Gastroesophageal sphincter (tissue), 4 donors: ENCODE results near the gene NRG2. TPM values are rescaled to one million over a fixed set of nuclear protein-coding genes. Genes with fewer than 3 reads are reported as not detected.

Experiments used
- ATAC-seq: fragments of 150-250 bp; one replicate; pipeline ENCODE4 v1.9.1; 2016; ENCODE audit warnings: mild to moderate bottlenecking, moderate library complexity
- H3K27ac ChIP-seq, 4 donors: fragments of 200-600 bp; sonication (generic) in 3 of 4; 1 replicate in 3 of 4; 2 replicates in 1 of 4; pipeline ENCODE4 v1.5.1; 2016 to 2019
- H3K27me3 ChIP-seq: fragments of 200-600 bp; sonication (generic); one replicate; pipeline ENCODE4 v1.5.1; 2019
- H3K36me3 ChIP-seq, 2 donors: fragments of 200-600 bp; sonication (generic); one replicate each; pipeline ENCODE4 v1.5.1; 2019; ENCODE audit warnings: control low read depth in 1 of 2
- H3K4me1 ChIP-seq, 3 donors: fragments of 200-600 bp; sonication (generic); 1 replicate in 2 of 3; 2 replicates in 1 of 3; pipeline ENCODE4 v1.5.1; 2016 to 2019; ENCODE audit warnings: control low read depth in 2 of 3
- H3K4me3 ChIP-seq, 2 donors: fragments of 200-600 bp; sonication (generic); one replicate each; pipeline ENCODE4 v1.5.1; 2019; ENCODE audit warnings: mild to moderate bottlenecking in 1 of 2, moderate library complexity in 1 of 2
- H3K9me3 ChIP-seq, 3 donors: fragments of 200-600 bp; sonication (generic); one replicate each; pipeline ENCODE4 v1.5.1; 2017 to 2019; ENCODE audit warnings: control low read depth in 2 of 3
- EP300 ChIP-seq: sonication (generic); formaldehyde crosslinking; IDR thresholded peaks from one replicate; pipeline ENCODE4 v1.6.1; 2017; ENCODE audit warnings: antibody characterized with exemption, mild to moderate bottlenecking
- POLR2A ChIP-seq, 2 donors: fragments of 450-650 bp; IDR thresholded peaks; one replicate each; pipeline ENCODE4 v1.6.1; 2017; ENCODE audit warnings: antibody characterized with exemption in 2 of 2, mild to moderate bottlenecking in 2 of 2, moderate library complexity in 1 of 2
- POLR2AphosphoS5 ChIP-seq: sonication (generic); formaldehyde crosslinking; IDR thresholded peaks from one replicate; pipeline ENCODE4 v1.6.1; 2017; ENCODE audit warnings: antibody characterized with exemption
- WGBS, 2 donors: methylation state at CpG; one replicate each; pipeline ENCODE4 v1.1.5; 2018; ENCODE audit warnings: low coverage in 1 of 2; 5-methylcytosine and 5-hydroxymethylcytosine counted together
- total RNA-seq, 4 donors: library from RNA; depleted of rRNA; stranded (reverse); fragments of >200 nt; gene quantifications; one replicate each; pipeline ENCODE4 v1.1.0, GENCODE V29; 2016
- TF ChIP-seq, protein P1 (sequence below), 4 experiments: fragments of 200-600 bp in 2 of 4; fragments of 450-650 bp in 2 of 4; sonication (generic) in 1 of 4; IDR thresholded peaks; one replicate each; pipeline ENCODE4 v1.5.1; 2017 to 2019; ENCODE audit warnings: antibody characterized with exemption in 4 of 4, mild to moderate bottlenecking in 2 of 4, moderate library complexity in 2 of 4

Gene NRG2
- total RNA-seq, 4 donors from 2014 or later, result 3.2 to 7.6 (median 5.1) TPM

DNA sequence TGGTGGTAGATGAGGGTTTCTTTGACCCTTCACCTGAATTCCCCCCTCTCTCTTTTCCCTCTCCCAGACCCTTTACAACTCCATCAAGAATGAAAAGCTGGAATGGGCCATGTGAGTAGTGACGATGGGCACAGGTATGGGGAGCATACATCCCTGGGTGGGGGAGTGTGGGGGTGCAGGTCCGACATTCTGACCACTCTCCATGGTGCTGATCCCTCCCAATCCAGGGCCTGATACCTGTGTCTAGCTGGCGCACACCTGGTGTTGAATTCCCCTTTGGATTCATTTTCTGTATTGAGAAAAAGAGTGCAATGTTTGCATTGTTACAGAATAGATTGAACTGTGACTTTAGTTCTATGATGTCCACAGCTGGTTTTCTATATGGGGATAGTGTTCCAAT, 207.4 kb downstream of the NRG2 start:
- H3K27ac ChIP-seq, result no peak overlapping the region
- ATAC-seq, result no peak
- no peaks in the 10 kb centered on the region for H3K9me3 ChIP-seq
- no peak overlapping the region for H3K4me3 ChIP-seq
- TF ChIP-seq EP300 (no peak), POLR2AphosphoS5 (no peak), POLR2A (IDR thresholded peaks at IDR 0.05) (no peak)
- TF ChIP-seq, protein P1, sequence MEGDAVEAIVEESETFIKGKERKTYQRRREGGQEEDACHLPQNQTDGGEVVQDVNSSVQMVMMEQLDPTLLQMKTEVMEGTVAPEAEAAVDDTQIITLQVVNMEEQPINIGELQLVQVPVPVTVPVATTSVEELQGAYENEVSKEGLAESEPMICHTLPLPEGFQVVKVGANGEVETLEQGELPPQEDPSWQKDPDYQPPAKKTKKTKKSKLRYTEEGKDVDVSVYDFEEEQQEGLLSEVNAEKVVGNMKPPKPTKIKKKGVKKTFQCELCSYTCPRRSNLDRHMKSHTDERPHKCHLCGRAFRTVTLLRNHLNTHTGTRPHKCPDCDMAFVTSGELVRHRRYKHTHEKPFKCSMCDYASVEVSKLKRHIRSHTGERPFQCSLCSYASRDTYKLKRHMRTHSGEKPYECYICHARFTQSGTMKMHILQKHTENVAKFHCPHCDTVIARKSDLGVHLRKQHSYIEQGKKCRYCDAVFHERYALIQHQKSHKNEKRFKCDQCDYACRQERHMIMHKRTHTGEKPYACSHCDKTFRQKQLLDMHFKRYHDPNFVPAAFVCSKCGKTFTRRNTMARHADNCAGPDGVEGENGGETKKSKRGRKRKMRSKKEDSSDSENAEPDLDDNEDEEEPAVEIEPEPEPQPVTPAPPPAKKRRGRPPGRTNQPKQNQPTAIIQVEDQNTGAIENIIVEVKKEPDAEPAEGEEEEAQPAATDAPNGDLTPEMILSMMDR (IDR thresholded peaks at IDR 0.05), result no peak
- H3K27me3 ChIP-seq, result peaks cover 25% of the 10 kb centered on the region
- WGBS, 2 donors, result 33% methylated on average over 2 of the region's 3 CpGs; no CpG with 5 or more reads in 1 of the 2 donors
- no peaks in the 10 kb centered on the region for H3K36me3 ChIP-seq
- H3K4me1 ChIP-seq, result no peaks in the 10 kb centered on the region

GRCh38 chr5:139833525-139833924, 209.6 kb downstream of the NRG2 start:
- WGBS, 2 donors, result 60% methylated on average over 1 of the region's 3 CpGs; no CpG with 5 or more reads in 1 of the 2 donors
- Histone ChIP-seq H3K4me3 (no peak overlapping the region), H3K27ac (no peak overlapping the region), H3K36me3 (no peaks in the 10 kb centered on the region), H3K27me3 (peaks cover 25% of the 10 kb centered on the region), H3K9me3 (no peaks in the 10 kb centered on the region), H3K4me1 (no peaks in the 10 kb centered on the region)
- no peak for ATAC-seq
- no peak for TF ChIP-seq POLR2AphosphoS5
- TF ChIP-seq POLR2A (IDR thresholded peaks at IDR 0.05), result no peak
- TF ChIP-seq, protein P1 (IDR thresholded peaks at IDR 0.05), result no peak
- no peak for TF ChIP-seq EP300

DNA sequence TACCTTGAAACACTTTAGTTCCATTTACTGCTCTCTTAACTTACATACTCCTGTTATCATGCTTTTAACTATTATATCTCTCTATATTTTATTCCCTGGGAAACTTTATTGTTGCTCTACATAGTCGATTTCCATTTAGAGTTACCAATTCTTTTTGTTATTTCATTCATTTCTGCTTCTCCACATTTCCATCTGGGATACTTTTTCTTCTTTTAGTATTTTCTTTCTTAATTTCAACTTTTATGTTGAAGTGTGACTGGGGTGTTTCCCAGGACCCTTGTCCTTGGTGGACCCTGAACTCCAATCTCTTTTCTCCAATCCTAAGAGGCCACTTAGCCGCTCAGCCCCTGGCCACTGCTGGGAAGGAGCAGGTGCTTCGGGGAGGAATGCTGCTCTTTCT, 211.5 kb downstream of the NRG2 start:
- no peaks in the 10 kb centered on the region for H3K9me3 ChIP-seq
- H3K27ac ChIP-seq, result no peak overlapping the region
- ATAC-seq, result no peak
- WGBS, 2 donors, result 47 to 55% methylated on average over 2 to 3 of the region's 3 CpGs
- peaks cover 18% of the 10 kb centered on the region for H3K27me3 ChIP-seq
- no peaks in the 10 kb centered on the region for H3K36me3 ChIP-seq
- no peaks in the 10 kb centered on the region for H3K4me1 ChIP-seq
- no peak overlapping the region for H3K4me3 ChIP-seq
- TF ChIP-seq EP300 (no peak), POLR2AphosphoS5 (no peak), POLR2A (IDR thresholded peaks at IDR 0.05) (no peak)
- TF ChIP-seq, protein P1 (IDR thresholded peaks at IDR 0.05), result no peak

DNA sequence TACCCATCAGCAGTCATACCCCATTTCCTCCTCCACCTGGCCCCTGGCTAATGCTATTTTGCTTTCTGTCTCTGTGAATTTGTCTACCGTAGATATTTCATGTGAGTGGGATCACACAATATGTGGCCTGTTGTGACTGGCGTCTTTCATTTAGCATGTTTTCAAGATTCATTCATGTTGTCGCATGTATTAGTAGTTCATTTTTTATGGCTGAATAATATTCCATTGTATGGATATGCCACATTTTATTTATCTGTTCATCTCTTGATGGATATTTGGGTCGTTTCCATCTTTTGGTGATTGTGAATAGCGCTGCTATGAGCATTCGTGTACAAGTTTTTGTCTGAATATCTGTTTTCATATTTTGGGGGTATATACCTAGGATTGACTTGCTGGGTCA, 213.6 kb downstream of the NRG2 start:
- TF ChIP-seq, protein P1 (IDR thresholded peaks at IDR 0.05), result no peak
- TF ChIP-seq POLR2A (IDR thresholded peaks at IDR 0.05), result no peak
- no peak for TF ChIP-seq POLR2AphosphoS5
- no peak for TF ChIP-seq EP300
- no peak overlapping the region for H3K27ac ChIP-seq
- 71 to 80% methylated on average over 4 to 6 of the region's 6 CpGs for WGBS, 2 donors
- H3K9me3 ChIP-seq, result no peaks in the 10 kb centered on the region
- H3K4me1 ChIP-seq, result no peaks in the 10 kb centered on the region
- no peaks in the 10 kb centered on the region for H3K36me3 ChIP-seq
- ATAC-seq, result no peak
- no peak overlapping the region for H3K4me3 ChIP-seq
- no peaks in the 10 kb centered on the region for H3K27me3 ChIP-seq

GRCh38 chr5:139828207-139828895, 214.7 kb downstream of the NRG2 start:
- Histone ChIP-seq H3K27ac (no peak overlapping the region), H3K4me1 (no peaks in the 10 kb centered on the region), H3K36me3 (no peaks in the 10 kb centered on the region), H3K27me3 (no peaks in the 10 kb centered on the region), H3K9me3 (no peaks in the 10 kb centered on the region), H3K4me3 (no peak overlapping the region)
- TF ChIP-seq POLR2A (IDR thresholded peaks at IDR 0.05), result no peak
- no peak for TF ChIP-seq EP300
- TF ChIP-seq, protein P1 (IDR thresholded peaks at IDR 0.05), result no peak
- TF ChIP-seq POLR2AphosphoS5, result no peak
- no peak for ATAC-seq
- WGBS, 2 donors, result 72 to 90% methylated on average over 4 to 8 of the region's 8 CpGs
